ENCODE measurements around the gene SOBP.

Gene SOBP

GRCh38 chr6:107644513-107644912 is 154.6 kb downstream of the SOBP start:
- no peak for DNase-seq

GRCh38 chr6:107645740-107646139 is 155.8 kb downstream of the SOBP start:
- DNase-seq = no peak

- DNase-seq = no peak
Measured at GRCh38 chr6:107646176-107646575, 156.3 kb downstream of the SOBP start.

GRCh38 chr6:107646776-107647438 is 157.0 kb downstream of the SOBP start:
- DNase-seq = no peak

GRCh38 chr6:107647439-107647948 is 157.6 kb downstream of the SOBP start:
- no peak for DNase-seq

- no peak for DNase-seq
Measured at GRCh38 chr6:107648983-107649382, 159.1 kb downstream of the SOBP start.

- DNase-seq = no peak
Measured at GRCh38 chr6:107652526-107653182, 162.7 kb downstream of the SOBP start.

- DNase-seq = peak; percentile 13
Measured at GRCh38 chr6:107653183-107653580, 163.3 kb downstream of the SOBP start.

- no peak for DNase-seq
Measured at GRCh38 chr6:107653861-107654394, 164.0 kb downstream of the SOBP start.

- DNase-seq = no peak
Measured at GRCh38 chr6:107654764-107655163, 164.8 kb downstream of the SOBP start.

- no peak for DNase-seq
Measured at GRCh38 chr6:107655245-107655644, 165.3 kb downstream of the SOBP start.

- DNase-seq = no peak
Measured at GRCh38 chr6:107655864-107656263, 165.9 kb downstream of the SOBP start.

GRCh38 chr6:107656401-107656800 is 166.5 kb downstream of the SOBP start:
- no peak for DNase-seq

GRCh38 chr6:107656883-107657282 is 167.0 kb downstream of the SOBP start:
- no peak for DNase-seq

- DNase-seq = no peak
Measured at GRCh38 chr6:107657373-107657754, 167.4 kb downstream of the SOBP start.

- no peak for DNase-seq
Measured at GRCh38 chr6:107657755-107658461, 168.0 kb downstream of the SOBP start.

GRCh38 chr6:107658920-107659865 is 169.3 kb downstream of the SOBP start:
- DNase-seq = no peak

GRCh38 chr6:107660839-107661238 is 170.9 kb downstream of the SOBP start:
- DNase-seq = no peak

GRCh38 chr6:107661291-107661690 is 171.4 kb downstream of the SOBP start:
- DNase-seq = no peak

- no peak for DNase-seq
Measured at GRCh38 chr6:107662333-107662732, 172.4 kb downstream of the SOBP start.

GRCh38 chr6:107663308-107663707 is 173.4 kb downstream of the SOBP start:
- DNase-seq = no peak

GRCh38 chr6:107665382-107665781 is 175.5 kb downstream of the SOBP start:
- DNase-seq = no peak

Data from NCI-H1105 (cell line).